Panc1 (cell line): ENCODE data around the gene EMILIN2. TPM values are rescaled to one million over a fixed set of nuclear protein-coding genes. Genes with fewer than 3 reads are reported as not detected.

Experiments
- ATAC-seq: fragments of 200-7000 bp; cut with Tn5 transposase; 2 replicates; pipeline ENCODE4 v1.9.1; 2020; ENCODE audit warnings: mild to moderate bottlenecking, moderate library complexity
- BruUV-seq: library from RNA; stranded (reverse); fragments of 400-500 nt; replicated peaks from 2 replicates; lab custom pipeline; 2021; lab: Mats Ljungman, UMichigan
- CTCF ChIA-PET: fragments of 300-600 bp; sonication (Branson Sonifier 250); formaldehyde crosslinking; loops from one replicate; lab custom pipeline; 2022; ENCODE audit warnings: antibody characterized with exemption; lab: Charles Lee
- POLR2A ChIA-PET: fragments of 300-600 bp; sonication (Branson Sonifier 250); formaldehyde crosslinking; loops from one replicate; lab custom pipeline; 2022; ENCODE audit warnings: antibody characterized with exemption; lab: Charles Lee
- DNase-seq: peaks from one replicate; pipeline ENCODE4 v3.0.0-alpha.2; 2010; ENCODE audit warnings: low read depth, low spot score
- H3K27ac ChIP-seq: 2 replicates; pipeline ENCODE4 v1.5.1; 2011; ENCODE audit warnings: mild to moderate bottlenecking, low read length, inconsistent platforms
- H3K27me3 ChIP-seq: fragments of 200-500 bp; sonication (Bioruptor generic); 2 replicates; pipeline ENCODE4 v1.6.0; 2014; ENCODE audit warnings: low read length, inconsistent platforms; ENCODE audit not compliant: control insufficient read depth, insufficient read depth
- H3K36me3 ChIP-seq: fragments of 200-500 bp; sonication (Bioruptor generic); 2 replicates; pipeline ENCODE4 v1.5.1; 2014; ENCODE audit warnings: inconsistent platforms, mild to moderate bottlenecking, low read length, moderate library complexity; ENCODE audit not compliant: control insufficient read depth, insufficient read depth
- H3K4me1 ChIP-seq: 2 replicates; pipeline ENCODE4 v1.5.1; 2011; ENCODE audit warnings: inconsistent platforms, mild to moderate bottlenecking, low read length, moderate library complexity; ENCODE audit not compliant: control insufficient read depth, insufficient read depth
- H3K4me3 ChIP-seq, 2 experiments: 2 replicates each; pipeline ENCODE4 v1.5.1; 2011 to 2012; ENCODE audit warnings: low read depth in 2 of 2, low read length in 2 of 2, mild to moderate bottlenecking in 2 of 2, inconsistent platforms in 1 of 2, moderate library complexity in 1 of 2
- H3K9me3 ChIP-seq: fragments of 200-500 bp; sonication (Bioruptor generic); 2 replicates; pipeline ENCODE4 v1.5.1; 2014; ENCODE audit warnings: low read depth, mild to moderate bottlenecking, inconsistent platforms, low read length, moderate library complexity; ENCODE audit not compliant: control insufficient read depth, insufficient read depth
- POLR2AphosphoS5 ChIP-seq: IDR thresholded peaks from 2 replicates; pipeline ENCODE4 v1.6.1; 2012; ENCODE audit warnings: mild to moderate bottlenecking, low read depth, low read length, moderate library complexity
- SIN3A ChIP-seq: IDR thresholded peaks from 2 replicates; pipeline ENCODE4 v1.6.1; 2012; ENCODE audit warnings: low read depth, mild to moderate bottlenecking, low read length, moderate library complexity, borderline replicate concordance; ENCODE audit not compliant: insufficient read depth
- TCF7L2 ChIP-seq: IDR thresholded peaks from 2 replicates; pipeline ENCODE4 v1.6.1; 2011; ENCODE audit warnings: mild to moderate bottlenecking, low read depth, low read length, inconsistent platforms
- in situ Hi-C: cut with HindIII; loops from 2 replicates; pipeline ENCODE4 v1.10.0; 2016; ENCODE audit warnings: low sequenced_read_pairs, low pct_unique_long_range_greater_than_20kb
- intact Hi-C: fragments of 100-400 bp; cut with micrococcal nuclease; formaldehyde crosslinking; loops from one replicate; pipeline ENCODE4 v1.10.0; 2022; ENCODE audit not compliant: unreplicated experiment
- total RNA-seq: library from RNA; stranded (reverse); gene quantifications from one replicate; pipeline ENCODE4 v1.2.1, GENCODE V29; 2021; ENCODE audit not compliant: unreplicated experiment
- TF ChIP-seq, protein P1 (sequence below), 2 experiments: IDR thresholded peaks; 2 replicates each; pipeline ENCODE4 v1.6.1; 2011 to 2012; ENCODE audit warnings: low read depth in 2 of 2, control low read depth in 1 of 2, low read length in 1 of 2, mild to moderate bottlenecking in 1 of 2, moderate library complexity in 1 of 2; ENCODE audit not compliant: insufficient read depth in 1 of 2
- TF ChIP-seq, protein P2 (sequence below): fragments of 450-650 bp; IDR thresholded peaks from 2 replicates; pipeline ENCODE4 v1.5.1; 2017; ENCODE audit warnings: mild to moderate bottlenecking

EMILIN2 gene
- total RNA-seq, 1 experiment from 2014 or later: 18.3 TPM

GRCh38 chr18:2822213-2822921 is 24.4 kb upstream of the EMILIN2 start:
- intact Hi-C loops (no loop called here), in situ Hi-C loops (no loop called here)
- Histone ChIP-seq H3K36me3 (no peaks in the 10 kb centered on the region), H3K9me3 (no peaks in the 10 kb centered on the region), H3K27me3 (no peaks in the 10 kb centered on the region), H3K4me1 (no peaks in the 10 kb centered on the region), H3K4me3 (no peak overlapping the region), H3K27ac (no peak overlapping the region)
- DNase-seq: no peak
- BruUV-seq: no TSS peak
- CTCF ChIA-PET: no interaction called here
- no peak for ATAC-seq
- no peak for TF ChIP-seq TCF7L2
- TF ChIP-seq, protein P1, sequence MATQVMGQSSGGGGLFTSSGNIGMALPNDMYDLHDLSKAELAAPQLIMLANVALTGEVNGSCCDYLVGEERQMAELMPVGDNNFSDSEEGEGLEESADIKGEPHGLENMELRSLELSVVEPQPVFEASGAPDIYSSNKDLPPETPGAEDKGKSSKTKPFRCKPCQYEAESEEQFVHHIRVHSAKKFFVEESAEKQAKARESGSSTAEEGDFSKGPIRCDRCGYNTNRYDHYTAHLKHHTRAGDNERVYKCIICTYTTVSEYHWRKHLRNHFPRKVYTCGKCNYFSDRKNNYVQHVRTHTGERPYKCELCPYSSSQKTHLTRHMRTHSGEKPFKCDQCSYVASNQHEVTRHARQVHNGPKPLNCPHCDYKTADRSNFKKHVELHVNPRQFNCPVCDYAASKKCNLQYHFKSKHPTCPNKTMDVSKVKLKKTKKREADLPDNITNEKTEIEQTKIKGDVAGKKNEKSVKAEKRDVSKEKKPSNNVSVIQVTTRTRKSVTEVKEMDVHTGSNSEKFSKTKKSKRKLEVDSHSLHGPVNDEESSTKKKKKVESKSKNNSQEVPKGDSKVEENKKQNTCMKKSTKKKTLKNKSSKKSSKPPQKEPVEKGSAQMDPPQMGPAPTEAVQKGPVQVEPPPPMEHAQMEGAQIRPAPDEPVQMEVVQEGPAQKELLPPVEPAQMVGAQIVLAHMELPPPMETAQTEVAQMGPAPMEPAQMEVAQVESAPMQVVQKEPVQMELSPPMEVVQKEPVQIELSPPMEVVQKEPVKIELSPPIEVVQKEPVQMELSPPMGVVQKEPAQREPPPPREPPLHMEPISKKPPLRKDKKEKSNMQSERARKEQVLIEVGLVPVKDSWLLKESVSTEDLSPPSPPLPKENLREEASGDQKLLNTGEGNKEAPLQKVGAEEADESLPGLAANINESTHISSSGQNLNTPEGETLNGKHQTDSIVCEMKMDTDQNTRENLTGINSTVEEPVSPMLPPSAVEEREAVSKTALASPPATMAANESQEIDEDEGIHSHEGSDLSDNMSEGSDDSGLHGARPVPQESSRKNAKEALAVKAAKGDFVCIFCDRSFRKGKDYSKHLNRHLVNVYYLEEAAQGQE (IDR thresholded peaks at IDR 0.05; ENCODE audit: insufficient read depth in 1 of 2, low read depth in 2 of 2, low read length in 1 of 2): no peak
- TF ChIP-seq SIN3A: no peak
- TF ChIP-seq, protein P2, sequence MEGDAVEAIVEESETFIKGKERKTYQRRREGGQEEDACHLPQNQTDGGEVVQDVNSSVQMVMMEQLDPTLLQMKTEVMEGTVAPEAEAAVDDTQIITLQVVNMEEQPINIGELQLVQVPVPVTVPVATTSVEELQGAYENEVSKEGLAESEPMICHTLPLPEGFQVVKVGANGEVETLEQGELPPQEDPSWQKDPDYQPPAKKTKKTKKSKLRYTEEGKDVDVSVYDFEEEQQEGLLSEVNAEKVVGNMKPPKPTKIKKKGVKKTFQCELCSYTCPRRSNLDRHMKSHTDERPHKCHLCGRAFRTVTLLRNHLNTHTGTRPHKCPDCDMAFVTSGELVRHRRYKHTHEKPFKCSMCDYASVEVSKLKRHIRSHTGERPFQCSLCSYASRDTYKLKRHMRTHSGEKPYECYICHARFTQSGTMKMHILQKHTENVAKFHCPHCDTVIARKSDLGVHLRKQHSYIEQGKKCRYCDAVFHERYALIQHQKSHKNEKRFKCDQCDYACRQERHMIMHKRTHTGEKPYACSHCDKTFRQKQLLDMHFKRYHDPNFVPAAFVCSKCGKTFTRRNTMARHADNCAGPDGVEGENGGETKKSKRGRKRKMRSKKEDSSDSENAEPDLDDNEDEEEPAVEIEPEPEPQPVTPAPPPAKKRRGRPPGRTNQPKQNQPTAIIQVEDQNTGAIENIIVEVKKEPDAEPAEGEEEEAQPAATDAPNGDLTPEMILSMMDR: no peak
- POLR2A ChIA-PET: interaction anchor here (0.6 to 0.7 kb wide), 2 partner anchors 32 to 477 kb away, joined by 3 to 4 read pairs; no protein-coding TSS in a partner anchor

GRCh38 chr18:2823202-2823601 is 23.6 kb upstream of the EMILIN2 start:
- intact Hi-C loops (no loop called here), in situ Hi-C loops (no loop called here)
- ChIA-PET CTCF (no interaction called here), POLR2A (no interaction called here)
- ATAC-seq (no peak), DNase-seq (no peak)
- BruUV-seq: no TSS peak
- Histone ChIP-seq H3K9me3 (no peaks in the 10 kb centered on the region), H3K4me1 (no peaks in the 10 kb centered on the region), H3K4me3 (no peak overlapping the region), H3K27me3 (no peaks in the 10 kb centered on the region), H3K36me3 (no peaks in the 10 kb centered on the region), H3K27ac (no peak overlapping the region)
- no peak for TF ChIP-seq TCF7L2
- TF ChIP-seq, protein P2: no peak
- TF ChIP-seq, protein P1 (IDR thresholded peaks at IDR 0.05; ENCODE audit: insufficient read depth in 1 of 2, low read depth in 2 of 2, low read length in 1 of 2): no peak
- no peak for TF ChIP-seq SIN3A
- no peak for TF ChIP-seq POLR2AphosphoS5
